Measurements from ENCODE around the gene CAPN1. TPM values are rescaled to one million over a fixed set of nuclear protein-coding genes. Genes with fewer than 3 reads are reported as not detected.

Gene CAPN1
- total and polyA plus RNA-seq, 2 donors from 2014 or later = 92.5 to 328 TPM

DNA sequence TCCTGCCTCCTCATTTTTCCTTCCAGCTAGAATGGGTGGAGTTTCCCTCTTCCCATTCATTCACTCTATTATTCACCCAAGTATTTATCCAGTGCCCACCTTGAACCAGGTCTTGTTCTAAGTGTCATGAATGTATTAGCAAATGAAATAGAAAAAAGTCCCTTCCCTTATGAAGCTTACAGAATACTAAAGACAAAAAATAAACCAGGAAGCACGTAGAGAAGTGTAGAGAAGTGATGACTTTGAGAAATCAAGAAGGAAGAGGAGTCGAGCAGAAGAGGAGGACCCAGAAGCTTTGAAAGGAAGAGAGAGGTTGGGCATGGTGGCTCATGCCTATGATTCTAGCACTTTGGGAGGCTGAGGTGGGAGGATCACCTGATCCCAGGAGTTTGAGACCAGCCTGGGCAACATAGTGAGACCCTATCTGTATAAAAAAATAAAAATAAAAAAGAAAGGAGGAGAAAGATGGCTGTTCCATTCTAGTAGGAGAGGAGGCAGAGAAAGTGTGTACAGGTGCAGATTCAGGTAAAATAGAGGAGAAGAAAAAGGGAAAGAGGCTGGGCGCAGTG, 30.3 kb upstream of the CAPN1 start:
- Histone ChIP-seq H3K9me3 (ENCODE audit: control insufficient read depth in 2 of 3, insufficient read depth in 1 of 3, low read length in 3 of 3) (no peaks in the 10 kb centered on the region), H3K4me3 (ENCODE audit: low read length in 3 of 3) (no peak overlapping the region), H3K36me3 (ENCODE audit: control insufficient read depth in 2 of 3, insufficient read depth in 3 of 3, low read length in 3 of 3) (no peaks in the 10 kb centered on the region), H3K4me1 (ENCODE audit: control insufficient read depth in 2 of 3, insufficient read depth in 2 of 3, low read depth in 1 of 3, low read length in 3 of 3) (peaks cover 0 to 6% (median 5%) of the 10 kb centered on the region in 3 donors), H3K27ac (ENCODE audit: low read depth in 2 of 2, low read length in 2 of 2) (no peak overlapping the region), H3K9ac (ENCODE audit: low read length in 3 of 3) (no peak overlapping the region), H3K27me3 (ENCODE audit: control insufficient read depth, insufficient read depth, low read length) (no peaks in the 10 kb centered on the region)
- TF ChIP-seq, protein P1, sequence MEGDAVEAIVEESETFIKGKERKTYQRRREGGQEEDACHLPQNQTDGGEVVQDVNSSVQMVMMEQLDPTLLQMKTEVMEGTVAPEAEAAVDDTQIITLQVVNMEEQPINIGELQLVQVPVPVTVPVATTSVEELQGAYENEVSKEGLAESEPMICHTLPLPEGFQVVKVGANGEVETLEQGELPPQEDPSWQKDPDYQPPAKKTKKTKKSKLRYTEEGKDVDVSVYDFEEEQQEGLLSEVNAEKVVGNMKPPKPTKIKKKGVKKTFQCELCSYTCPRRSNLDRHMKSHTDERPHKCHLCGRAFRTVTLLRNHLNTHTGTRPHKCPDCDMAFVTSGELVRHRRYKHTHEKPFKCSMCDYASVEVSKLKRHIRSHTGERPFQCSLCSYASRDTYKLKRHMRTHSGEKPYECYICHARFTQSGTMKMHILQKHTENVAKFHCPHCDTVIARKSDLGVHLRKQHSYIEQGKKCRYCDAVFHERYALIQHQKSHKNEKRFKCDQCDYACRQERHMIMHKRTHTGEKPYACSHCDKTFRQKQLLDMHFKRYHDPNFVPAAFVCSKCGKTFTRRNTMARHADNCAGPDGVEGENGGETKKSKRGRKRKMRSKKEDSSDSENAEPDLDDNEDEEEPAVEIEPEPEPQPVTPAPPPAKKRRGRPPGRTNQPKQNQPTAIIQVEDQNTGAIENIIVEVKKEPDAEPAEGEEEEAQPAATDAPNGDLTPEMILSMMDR (IDR thresholded peaks at IDR 0.05; ENCODE audit: borderline replicate concordance, extremely low read depth, insufficient read depth) = no peak
- intact Hi-C loops (cut with DNase I) = no loop called here
- DNase-seq (no peak), FAIRE-seq (no peak)

DNA sequence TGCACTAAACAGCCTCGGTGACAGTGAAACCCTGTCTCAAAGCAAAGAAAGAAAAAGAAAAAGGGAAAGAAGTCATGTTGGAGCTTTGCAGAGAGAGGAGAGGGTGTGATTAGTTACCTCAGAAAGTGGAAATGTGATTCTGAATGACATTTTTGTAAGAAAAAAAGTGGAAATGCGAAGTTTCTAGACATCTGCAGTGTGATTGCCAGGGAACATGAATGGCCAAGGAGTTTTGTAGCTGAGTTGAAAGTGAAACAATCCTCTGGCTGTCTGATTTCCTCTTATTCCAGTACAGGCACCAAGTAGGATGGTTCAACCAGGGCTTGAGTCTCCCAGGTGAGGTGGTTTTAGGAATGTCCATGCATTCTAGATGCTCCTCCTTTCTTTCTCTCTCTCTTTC, 29.6 kb upstream of the CAPN1 start:
- H3K27me3 ChIP-seq (ENCODE audit: control insufficient read depth, insufficient read depth, low read length) = no peaks in the 10 kb centered on the region
- DNase-seq (no peak), FAIRE-seq (no peak)
- no peaks in the 10 kb centered on the region for H3K9me3 ChIP-seq (ENCODE audit: control insufficient read depth in 2 of 3, insufficient read depth in 1 of 3, low read length in 3 of 3)
- H3K4me3 ChIP-seq (ENCODE audit: low read length in 3 of 3) = no peak overlapping the region
- intact Hi-C loops (cut with DNase I) = no loop called here
- peaks cover 0 to 6% (median 5%) of the 10 kb centered on the region in 3 donors for H3K4me1 ChIP-seq (ENCODE audit: control insufficient read depth in 2 of 3, insufficient read depth in 2 of 3, low read depth in 1 of 3, low read length in 3 of 3)
- H3K36me3 ChIP-seq (ENCODE audit: control insufficient read depth in 2 of 3, insufficient read depth in 3 of 3, low read length in 3 of 3) = no peaks in the 10 kb centered on the region
- H3K9ac ChIP-seq (ENCODE audit: low read length in 3 of 3) = no peak overlapping the region
- TF ChIP-seq, protein P1 (IDR thresholded peaks at IDR 0.05; ENCODE audit: borderline replicate concordance, extremely low read depth, insufficient read depth) = no peak
- H3K27ac ChIP-seq (ENCODE audit: low read depth in 2 of 2, low read length in 2 of 2) = no peak overlapping the region

DNA sequence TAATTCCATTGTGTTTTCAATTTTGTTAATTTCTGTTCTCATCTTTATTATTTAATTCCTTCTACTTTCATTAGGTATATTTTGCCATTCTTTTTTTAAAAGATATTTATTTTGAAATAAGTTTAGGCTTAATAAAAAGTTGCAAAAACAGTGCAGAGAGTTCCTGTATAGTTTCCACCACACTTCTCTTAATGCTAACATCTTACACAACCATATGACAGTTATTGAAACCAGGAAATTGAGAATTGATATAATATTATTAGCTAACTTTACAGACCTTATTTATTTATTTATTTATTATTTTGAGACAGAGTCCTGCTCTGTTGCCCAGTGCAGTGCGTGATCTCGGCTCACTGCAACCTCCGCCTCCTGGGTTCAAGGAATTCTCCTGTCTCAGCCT, 25.5 kb upstream of the CAPN1 start:
- TF ChIP-seq, protein P1 (IDR thresholded peaks at IDR 0.05; ENCODE audit: borderline replicate concordance, extremely low read depth, insufficient read depth) = no peak
- Histone ChIP-seq H3K9me3 (ENCODE audit: control insufficient read depth in 2 of 3, insufficient read depth in 1 of 3, low read length in 3 of 3) (no peaks in the 10 kb centered on the region), H3K4me1 (ENCODE audit: control insufficient read depth in 2 of 3, insufficient read depth in 2 of 3, low read depth in 1 of 3, low read length in 3 of 3) (no peaks in the 10 kb centered on the region), H3K9ac (ENCODE audit: low read length in 3 of 3) (no peak overlapping the region), H3K27ac (ENCODE audit: low read depth in 2 of 2, low read length in 2 of 2) (no peak overlapping the region), H3K27me3 (ENCODE audit: control insufficient read depth, insufficient read depth, low read length) (no peaks in the 10 kb centered on the region), H3K4me3 (ENCODE audit: low read length in 3 of 3) (no peak overlapping the region), H3K36me3 (ENCODE audit: control insufficient read depth in 2 of 3, insufficient read depth in 3 of 3, low read length in 3 of 3) (no peaks in the 10 kb centered on the region)
- DNase-seq (no peak), FAIRE-seq (no peak)
- intact Hi-C loops (cut with DNase I) = no loop called here

DNA sequence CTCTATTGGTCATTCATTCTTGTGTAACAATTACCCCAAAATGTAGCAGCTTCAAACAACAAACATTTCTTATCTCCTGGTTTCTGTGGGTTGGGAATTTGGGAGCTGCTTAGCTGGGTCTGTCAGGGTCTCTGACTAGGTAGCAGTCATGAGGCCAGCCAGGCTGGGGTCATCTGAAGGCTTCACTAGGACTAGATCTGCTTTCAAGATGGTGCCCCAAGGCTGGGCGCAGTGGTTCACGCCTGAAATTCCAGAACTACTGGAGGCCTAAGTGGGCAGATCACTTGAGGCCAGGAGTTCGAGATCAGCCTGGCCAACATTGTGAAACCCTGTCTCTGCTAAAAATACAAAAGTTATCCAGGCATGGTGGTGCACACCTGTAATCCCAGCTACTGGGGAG, 24.8 kb upstream of the CAPN1 start:
- Histone ChIP-seq H3K4me1 (ENCODE audit: control insufficient read depth in 2 of 3, insufficient read depth in 2 of 3, low read depth in 1 of 3, low read length in 3 of 3) (no peaks in the 10 kb centered on the region), H3K36me3 (ENCODE audit: control insufficient read depth in 2 of 3, insufficient read depth in 3 of 3, low read length in 3 of 3) (no peaks in the 10 kb centered on the region), H3K27me3 (ENCODE audit: control insufficient read depth, insufficient read depth, low read length) (no peaks in the 10 kb centered on the region), H3K4me3 (ENCODE audit: low read length in 3 of 3) (no peak overlapping the region), H3K9me3 (ENCODE audit: control insufficient read depth in 2 of 3, insufficient read depth in 1 of 3, low read length in 3 of 3) (no peaks in the 10 kb centered on the region), H3K27ac (ENCODE audit: low read depth in 2 of 2, low read length in 2 of 2) (no peak overlapping the region), H3K9ac (ENCODE audit: low read length in 3 of 3) (no peak overlapping the region)
- intact Hi-C loops (cut with DNase I) = no loop called here
- TF ChIP-seq, protein P1 (IDR thresholded peaks at IDR 0.05; ENCODE audit: borderline replicate concordance, extremely low read depth, insufficient read depth) = no peak
- FAIRE-seq (no peak), DNase-seq (peak in 1 of 5 donors; percentile 63)

Measured in kidney (tissue), 14 donors.